A673 (cell line): Measurements from ENCODE around the gene CABLES1. TPM values are rescaled to one million over a fixed set of nuclear protein-coding genes. Genes with fewer than 3 reads are reported as not detected.

Source experiments
- BruUV-seq: library from RNA; stranded (reverse); fragments of 400-500 nt; replicated peaks from 2 replicates; lab custom pipeline; 2021; lab: Mats Ljungman, UMichigan
- CTCF ChIA-PET: fragments of 300-600 bp; sonication (Branson Sonifier 250); formaldehyde crosslinking; loops from one replicate; lab custom pipeline; 2022; ENCODE audit warnings: antibody characterized with exemption; lab: Charles Lee
- POLR2A ChIA-PET: fragments of 300-600 bp; sonication (Branson Sonifier 250); formaldehyde crosslinking; loops from one replicate; lab custom pipeline; 2022; ENCODE audit warnings: antibody characterized with exemption; ENCODE audit not compliant: low non-redundant PET; lab: Charles Lee
- DNase-seq: peaks from one replicate; pipeline ENCODE4 v3.0.0-alpha.2; 2015; ENCODE audit warnings: low spot score
- H3K27ac ChIP-seq: fragments of 200-600 bp; sonication (generic); 2 replicates; pipeline ENCODE4 v1.5.1; 2016; ENCODE audit warnings: mixed run types, low read depth, mild to moderate bottlenecking, mixed read lengths, antibody characterized with exemption, low read length; ENCODE audit not compliant: poor library complexity, severe bottlenecking
- H3K27me3 ChIP-seq: fragments of 200-600 bp; sonication (generic); replicated peaks from 2 replicates; pipeline ENCODE4 v1.6.1; 2017; ENCODE audit warnings: mixed run types, low read depth, mild to moderate bottlenecking, mixed read lengths, antibody characterized with exemption, low read length; ENCODE audit not compliant: insufficient read depth, poor library complexity
- H3K36me3 ChIP-seq: fragments of 200-600 bp; sonication (generic); 2 replicates; pipeline ENCODE4 v1.6.1; 2016; ENCODE audit warnings: mixed run types, mild to moderate bottlenecking, mixed read lengths, antibody characterized with exemption, low read length; ENCODE audit not compliant: insufficient read depth, poor library complexity, severe bottlenecking
- H3K4me1 ChIP-seq: fragments of 200-600 bp; sonication (generic); 2 replicates; pipeline ENCODE4 v1.6.1; 2017; ENCODE audit warnings: mixed run types, mild to moderate bottlenecking, mixed read lengths, antibody characterized with exemption, low read length; ENCODE audit not compliant: insufficient read depth, poor library complexity, severe bottlenecking
- H3K4me3 ChIP-seq: fragments of 200-600 bp; sonication (generic); 2 replicates; pipeline ENCODE4 v1.5.1; 2016; ENCODE audit warnings: low read depth, mixed run types, mild to moderate bottlenecking, mixed read lengths, low read length; ENCODE audit not compliant: poor library complexity, severe bottlenecking
- H3K9me3 ChIP-seq: fragments of 200-600 bp; sonication (generic); 2 replicates; pipeline ENCODE4 v1.6.1; 2016; ENCODE audit warnings: mixed run types, low read depth, mild to moderate bottlenecking, mixed read lengths, antibody characterized with exemption, low read length; ENCODE audit not compliant: poor library complexity, severe bottlenecking
- CTCF ChIP-seq: fragments of 300-800, 200-600 bp; sonication (generic); conservative IDR thresholded peaks from 2 replicates; pipeline ENCODE4 v1.5.1; 2017; ENCODE audit warnings: low read depth, mild to moderate bottlenecking, antibody characterized with exemption, low read length, moderate library complexity, mixed read lengths
- EZH2 ChIP-seq: fragments of 200-600 bp; sonication (generic); IDR thresholded peaks from 2 replicates; pipeline ENCODE4 v1.6.1; 2017; ENCODE audit warnings: borderline replicate concordance, low read depth, mild to moderate bottlenecking, mixed read lengths, antibody characterized with exemption, low read length; ENCODE audit not compliant: poor library complexity, severe bottlenecking
- intact Hi-C: fragments of 100-400 bp; cut with micrococcal nuclease; formaldehyde crosslinking; loops from one replicate; pipeline ENCODE4 v1.10.0; 2022; ENCODE audit not compliant: unreplicated experiment
- total RNA-seq: library from RNA; stranded (reverse); gene quantifications from 2 replicates; pipeline ENCODE4 v1.2.3, GENCODE V29; 2021

CABLES1 gene
- total RNA-seq, 1 experiment from 2014 or later = 7.2 TPM

DNA sequence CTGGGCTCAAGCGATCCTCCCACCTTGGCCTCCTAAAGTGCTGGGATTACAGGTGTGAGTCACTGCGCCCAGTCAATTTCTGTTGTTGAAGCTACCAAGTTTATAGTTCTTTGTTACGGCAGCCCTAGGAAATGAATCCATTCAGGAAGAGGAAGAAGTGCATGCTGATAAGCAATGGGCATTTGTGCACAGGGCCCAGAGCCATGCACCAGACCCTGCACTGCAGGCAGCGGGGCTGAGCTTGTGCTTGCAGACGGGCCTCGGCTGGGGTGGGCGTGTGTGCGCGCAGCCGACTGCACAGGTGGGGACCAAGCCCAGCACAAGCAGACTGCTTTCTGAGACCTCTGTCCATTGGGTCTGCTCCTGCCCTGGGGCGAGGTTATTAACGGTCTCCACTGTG lies 144.6 kb downstream of the CABLES1 start:
- TF ChIP-seq EZH2 (no peak), CTCF (no peak)
- Histone ChIP-seq H3K4me1 (no peaks in the 10 kb centered on the region), H3K27me3 (no peaks in the 10 kb centered on the region), H3K27ac (no peak overlapping the region), H3K36me3 (no peaks in the 10 kb centered on the region), H3K9me3 (no peaks in the 10 kb centered on the region), H3K4me3 (no peak overlapping the region)
- no TSS peak for BruUV-seq
- no peak for DNase-seq
- POLR2A ChIA-PET = no interaction called here
- intact Hi-C loops = no loop called here
- CTCF ChIA-PET = no interaction called here

DNA sequence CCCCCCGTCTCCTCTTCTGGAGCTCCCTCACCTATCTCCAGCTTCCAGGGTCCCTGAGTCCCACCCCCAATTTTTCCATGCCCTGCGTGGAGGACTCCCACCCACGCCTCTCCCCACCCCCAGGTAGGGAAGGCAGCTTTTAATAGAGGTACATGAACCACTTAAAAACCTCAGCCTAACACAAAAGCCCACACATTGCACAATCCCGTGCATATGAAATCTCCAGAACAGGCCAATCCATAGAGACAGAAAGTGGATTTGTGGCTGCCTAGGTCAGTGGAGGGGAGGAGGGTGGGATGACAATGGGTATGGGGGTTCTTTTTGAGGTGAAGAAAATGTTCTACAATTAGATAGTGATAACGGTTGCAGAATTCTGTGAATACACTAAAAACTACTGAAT lies 145.6 kb downstream of the CABLES1 start:
- no peaks in the 10 kb centered on the region for H3K9me3 ChIP-seq
- TF ChIP-seq EZH2 (no peak), CTCF (no peak)
- H3K4me1 ChIP-seq = no peaks in the 10 kb centered on the region
- no peak for DNase-seq
- ChIA-PET CTCF (no interaction called here), POLR2A (no interaction called here)
- no TSS peak for BruUV-seq
- no peaks in the 10 kb centered on the region for H3K36me3 ChIP-seq
- H3K27ac ChIP-seq = no peak overlapping the region
- H3K4me3 ChIP-seq = no peak overlapping the region
- H3K27me3 ChIP-seq = no peaks in the 10 kb centered on the region
- intact Hi-C loops = no loop called here

GRCh38 chr18:23281626-23282436 lies 146.5 kb downstream of the CABLES1 start:
- H3K27ac ChIP-seq = no peak overlapping the region
- intact Hi-C loops = no loop called here
- BruUV-seq = no TSS peak
- H3K9me3 ChIP-seq = no peaks in the 10 kb centered on the region
- POLR2A ChIA-PET = no interaction called here
- no peak for TF ChIP-seq CTCF
- no peak for TF ChIP-seq EZH2
- no peaks in the 10 kb centered on the region for H3K27me3 ChIP-seq
- DNase-seq = peak; percentile 68
- no peak overlapping the region for H3K4me3 ChIP-seq
- H3K4me1 ChIP-seq = no peaks in the 10 kb centered on the region
- CTCF ChIA-PET = no interaction called here
- no peaks in the 10 kb centered on the region for H3K36me3 ChIP-seq
